Measurements from ENCODE around the gene KCNN2.

Gene KCNN2

GRCh38 chr5:114361724-114362196 lies at the start of gene KCNN2:
Gene KCNN2 (plus strand): TSS chr5:114362070. CDS start chr5:114362140, 70 bp downstream.
- DNase-seq, result no peak

GRCh38 chr5:114312658-114313057 lies 49.2 kb upstream of the KCNN2 start:
- no peak for DNase-seq

GRCh38 chr5:114314061-114314460 lies 47.8 kb upstream of the KCNN2 start:
- no peak for DNase-seq

- DNase-seq, result no peak
Measured at GRCh38 chr5:114316167-114316566, 45.7 kb upstream of the KCNN2 start.

- DNase-seq, result no peak
Measured at GRCh38 chr5:114317751-114318150, 44.1 kb upstream of the KCNN2 start.

GRCh38 chr5:114319236-114319635 lies 42.6 kb upstream of the KCNN2 start:
- DNase-seq, result no peak

- DNase-seq, result no peak
Measured at GRCh38 chr5:114319821-114320220, 42.0 kb upstream of the KCNN2 start.

- DNase-seq, result no peak
Measured at GRCh38 chr5:114324282-114324681, 37.6 kb upstream of the KCNN2 start.

GRCh38 chr5:114325541-114325940 lies 36.3 kb upstream of the KCNN2 start:
- DNase-seq, result no peak

GRCh38 chr5:114327474-114327873 lies 34.4 kb upstream of the KCNN2 start:
- no peak for DNase-seq

- DNase-seq, result no peak
Measured at GRCh38 chr5:114327987-114328386, 33.9 kb upstream of the KCNN2 start.

- no peak for DNase-seq
Measured at GRCh38 chr5:114330916-114331531, 30.8 kb upstream of the KCNN2 start.

- no peak for DNase-seq
Measured at GRCh38 chr5:114332493-114332892, 29.4 kb upstream of the KCNN2 start.

- DNase-seq, result no peak
Measured at GRCh38 chr5:114332925-114333324, 28.9 kb upstream of the KCNN2 start.

- DNase-seq, result no peak
Measured at GRCh38 chr5:114335391-114335790, 26.5 kb upstream of the KCNN2 start.

- no peak for DNase-seq
Measured at GRCh38 chr5:114339108-114339507, 22.8 kb upstream of the KCNN2 start.

- no peak for DNase-seq
Measured at GRCh38 chr5:114346181-114346580, 15.7 kb upstream of the KCNN2 start.

- no peak for DNase-seq
Measured at GRCh38 chr5:114355086-114355830, 6.6 kb upstream of the KCNN2 start.

- DNase-seq, result no peak
Measured at GRCh38 chr5:114358329-114358728, 3.5 kb upstream of the KCNN2 start.

- DNase-seq, result no peak
Measured at GRCh38 chr5:114360357-114360756, 1.5 kb upstream of the KCNN2 start.

- no peak for DNase-seq
Measured at GRCh38 chr5:114360816-114361723, 800 bp upstream of the KCNN2 start.

GRCh38 chr5:114362197-114362976 lies 517 bp downstream of the KCNN2 start:
- no peak for DNase-seq

All from activated naive CD4-positive, alpha-beta T cell (primary cell).